H1 (cell line): ENCODE data around the gene KLHL34. TPM values are rescaled to one million over a fixed set of nuclear protein-coding genes. Genes with fewer than 3 reads are reported as not detected.

ENCODE experiments used
- BCL11A ChIP-seq, 2 experiments: IDR thresholded peaks; one replicate each; pipeline ENCODE4 v1.6.1; 2011; ENCODE audit warnings: low read depth in 2 of 2, low read length in 2 of 2, mild to moderate bottlenecking in 2 of 2
- CHD2 ChIP-seq: IDR thresholded peaks from 2 replicates; pipeline ENCODE4 v1.6.1; 2012; ENCODE audit warnings: low read length, improper control_type of control experiment
- CREB1 ChIP-seq: IDR thresholded peaks from 2 replicates; pipeline ENCODE4 v1.6.1; 2012; ENCODE audit warnings: inconsistent platforms
- GABPA ChIP-seq: IDR thresholded peaks from 2 replicates; pipeline ENCODE4 v1.6.1; 2011; ENCODE audit warnings: mild to moderate bottlenecking, low read length, moderate library complexity, borderline replicate concordance; ENCODE audit not compliant: insufficient read depth
- HDAC6 ChIP-seq: IDR thresholded peaks from one replicate; pipeline ENCODE4 v1.7.1; 2012; ENCODE audit warnings: low read depth, mild to moderate bottlenecking, inconsistent platforms, low read length, moderate library complexity
- JUN ChIP-seq: IDR thresholded peaks from 2 replicates; pipeline ENCODE4 v1.6.1; 2011; ENCODE audit warnings: low read depth, mild to moderate bottlenecking, improper control_type of control experiment, low read length
- KDM1A ChIP-seq: fragments of 200-600, 300-600 bp; sonication (generic); IDR thresholded peaks from 2 replicates; pipeline ENCODE4 v1.7.1; 2016; ENCODE audit warnings: mild to moderate bottlenecking, low read length, borderline replicate concordance
- NANOG ChIP-seq: IDR thresholded peaks from 2 replicates; pipeline ENCODE4 v1.6.1; 2011; ENCODE audit warnings: low read length, low read depth, mild to moderate bottlenecking, inconsistent platforms; ENCODE audit not compliant: insufficient read depth, poor library complexity, severe bottlenecking
- PHF8 ChIP-seq: fragments of 200-600 bp; sonication (generic); conservative IDR thresholded peaks from 2 replicates; pipeline ENCODE4 v1.7.1; 2012; ENCODE audit warnings: low read depth, mild to moderate bottlenecking, inconsistent platforms, low read length, moderate library complexity
- POLR2A ChIP-seq, 2 experiments: IDR thresholded peaks; 1 replicate in 1 of 2; 2 replicates in 1 of 2; pipeline ENCODE4 v1.6.1; 2011; ENCODE audit warnings: low read depth in 2 of 2, low read length in 2 of 2, mild to moderate bottlenecking in 2 of 2; ENCODE audit errors: control extremely low read depth in 1 of 2
- POU5F1 ChIP-seq: IDR thresholded peaks from 2 replicates; pipeline ENCODE4 v1.6.1; 2011; ENCODE audit warnings: low read depth, mild to moderate bottlenecking, low read length, moderate library complexity
- RXRA ChIP-seq: IDR thresholded peaks from 2 replicates; pipeline ENCODE4 v1.6.1; 2011; ENCODE audit warnings: low read depth, mild to moderate bottlenecking, low read length, moderate library complexity; ENCODE audit not compliant: insufficient read depth
- SIN3A ChIP-seq, 2 experiments: IDR thresholded peaks in 1 of 2; conservative IDR thresholded peaks in 1 of 2; 2 replicates each; pipeline ENCODE4 v1.6.1; 2011 to 2012; ENCODE audit warnings: low read length in 2 of 2, improper control_type of control experiment in 1 of 2, low read depth in 1 of 2, mild to moderate bottlenecking in 1 of 2
- SUZ12 ChIP-seq: fragments of 200-600 bp; sonication (generic); IDR thresholded peaks from 2 replicates; pipeline ENCODE4 v1.6.1; 2012; ENCODE audit warnings: mild to moderate bottlenecking, inconsistent platforms, low read length, moderate library complexity, mixed read lengths
- ZNF274 ChIP-seq: IDR thresholded peaks from 2 replicates; pipeline ENCODE4 v1.7.0; 2012; ENCODE audit warnings: low read length, borderline replicate concordance; ENCODE audit errors: extremely low read depth
- polyA plus RNA-seq, 7 experiments: library from polyadenylated mRNA; depleted of rRNA in 3 of 7; stranded (reverse) in 5 of 7; unstranded in 2 of 7; fragments of >200 nt in 5 of 7; fragments of 200-250 nt in 2 of 7; gene quantifications; 1 replicate in 5 of 7; 2 replicates in 1 of 7; 4 replicates in 1 of 7; pipeline versions ENCODE4 v1.2.1 to v1.2.3, GENCODE V29; 2011 to 2013; ENCODE audit warnings: missing spikeins in 2 of 7, mixed read lengths in 2 of 7
- total RNA-seq: library from RNA; stranded (reverse); fragmentation: NEBNext Ultra II Directional; extraction: Animal tissue kit (Norgen Biotek cat#: 25700); gene quantifications from 2 replicates; pipeline ENCODE4 v1.2.1, GENCODE V29; 2021
- TF ChIP-seq, protein P1 (sequence below), 3 experiments: IDR thresholded peaks; 1 replicate in 2 of 3; 2 replicates in 1 of 3; pipeline versions ENCODE4 v1.5.1 to v1.6.1; 2011; ENCODE audit warnings: low read length in 3 of 3, mild to moderate bottlenecking in 3 of 3, inconsistent platforms in 2 of 3, low read depth in 1 of 3, moderate library complexity in 1 of 3; ENCODE audit not compliant: insufficient read depth in 1 of 3; ENCODE audit errors: control extremely low read depth in 1 of 3
- TF ChIP-seq, protein P2 (sequence below): IDR thresholded peaks from 2 replicates; pipeline ENCODE4 v1.6.1; 2011; ENCODE audit warnings: low read depth, mild to moderate bottlenecking, low read length; ENCODE audit not compliant: insufficient read depth

Gene KLHL34
- total and polyA plus RNA-seq, 2 of the 8 experiments (the other 6 are each of a cell fraction or from before 2014, with no cell fraction given), result not detected

- no peak for TF ChIP-seq BCL11A (IDR thresholded peaks at IDR 0.05; ENCODE audit: low read depth in 2 of 2, low read length in 2 of 2)
- TF ChIP-seq KDM1A, result no peak
- no peak for TF ChIP-seq CREB1
- TF ChIP-seq RXRA, result no peak
- no peak for TF ChIP-seq SUZ12
- no peak for TF ChIP-seq HDAC6
- TF ChIP-seq, protein P1, sequence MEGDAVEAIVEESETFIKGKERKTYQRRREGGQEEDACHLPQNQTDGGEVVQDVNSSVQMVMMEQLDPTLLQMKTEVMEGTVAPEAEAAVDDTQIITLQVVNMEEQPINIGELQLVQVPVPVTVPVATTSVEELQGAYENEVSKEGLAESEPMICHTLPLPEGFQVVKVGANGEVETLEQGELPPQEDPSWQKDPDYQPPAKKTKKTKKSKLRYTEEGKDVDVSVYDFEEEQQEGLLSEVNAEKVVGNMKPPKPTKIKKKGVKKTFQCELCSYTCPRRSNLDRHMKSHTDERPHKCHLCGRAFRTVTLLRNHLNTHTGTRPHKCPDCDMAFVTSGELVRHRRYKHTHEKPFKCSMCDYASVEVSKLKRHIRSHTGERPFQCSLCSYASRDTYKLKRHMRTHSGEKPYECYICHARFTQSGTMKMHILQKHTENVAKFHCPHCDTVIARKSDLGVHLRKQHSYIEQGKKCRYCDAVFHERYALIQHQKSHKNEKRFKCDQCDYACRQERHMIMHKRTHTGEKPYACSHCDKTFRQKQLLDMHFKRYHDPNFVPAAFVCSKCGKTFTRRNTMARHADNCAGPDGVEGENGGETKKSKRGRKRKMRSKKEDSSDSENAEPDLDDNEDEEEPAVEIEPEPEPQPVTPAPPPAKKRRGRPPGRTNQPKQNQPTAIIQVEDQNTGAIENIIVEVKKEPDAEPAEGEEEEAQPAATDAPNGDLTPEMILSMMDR (IDR thresholded peaks at IDR 0.05; ENCODE audit: control extremely low read depth in 1 of 3, insufficient read depth in 1 of 3, low read depth in 1 of 3, low read length in 3 of 3), result no peak
- TF ChIP-seq CHD2, result no peak
- TF ChIP-seq NANOG, result no peak
- TF ChIP-seq POLR2A (IDR thresholded peaks at IDR 0.05; ENCODE audit: control extremely low read depth in 1 of 2, low read depth in 2 of 2, low read length in 2 of 2), result no peak
- TF ChIP-seq PHF8, result no peak
- TF ChIP-seq POU5F1, result no peak
- no peak for TF ChIP-seq ZNF274
- TF ChIP-seq SIN3A (conservative IDR thresholded peaks at IDR 0.05 in 1 of 2, IDR thresholded peaks at IDR 0.05 in 1 of 2; ENCODE audit: low read depth in 1 of 2, low read length in 2 of 2), result no peak
- TF ChIP-seq GABPA, result no peak
- no peak for TF ChIP-seq JUN
- TF ChIP-seq, protein P2, sequence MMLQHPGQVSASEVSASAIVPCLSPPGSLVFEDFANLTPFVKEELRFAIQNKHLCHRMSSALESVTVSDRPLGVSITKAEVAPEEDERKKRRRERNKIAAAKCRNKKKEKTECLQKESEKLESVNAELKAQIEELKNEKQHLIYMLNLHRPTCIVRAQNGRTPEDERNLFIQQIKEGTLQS, result no peak
Observed at GRCh38 chrX:21666679-21667078, 8.5 kb upstream of the KLHL34 start (continued).
